ENCODE data around the gene FAM193B. TPM values are rescaled to one million over a fixed set of nuclear protein-coding genes. Genes with fewer than 3 reads are reported as not detected.
A peak's percentile ranks its signal among the peaks of the same experiment; 100 is the strongest.

The FAM193B gene
- polyA plus RNA-seq (2011; rRNA removed) (19.4 and 23.0 TPM in 2 replicates), polyA plus RNA-seq (2017; fragmentation: RNase III; extraction: RNeasy Plus Mini Kit Qiagen cat#74134 plus additional on column Dnase treatment) (24.9 to 31.9 TPM (median 28.9 TPM) in 3 replicates), polyA minus RNA-seq (2011; rRNA and poly(A)+ RNA removed) (10.5 and 18.4 TPM in 2 replicates)
- 29.5 and 29.6 TPM in 2 replicates for polyA plus RNA-seq (2012; cell fraction: cytosol; rRNA removed)
- 184 and 207 TPM in 2 replicates for polyA plus RNA-seq (2012; cell fraction: nucleus; rRNA removed)

DNA sequence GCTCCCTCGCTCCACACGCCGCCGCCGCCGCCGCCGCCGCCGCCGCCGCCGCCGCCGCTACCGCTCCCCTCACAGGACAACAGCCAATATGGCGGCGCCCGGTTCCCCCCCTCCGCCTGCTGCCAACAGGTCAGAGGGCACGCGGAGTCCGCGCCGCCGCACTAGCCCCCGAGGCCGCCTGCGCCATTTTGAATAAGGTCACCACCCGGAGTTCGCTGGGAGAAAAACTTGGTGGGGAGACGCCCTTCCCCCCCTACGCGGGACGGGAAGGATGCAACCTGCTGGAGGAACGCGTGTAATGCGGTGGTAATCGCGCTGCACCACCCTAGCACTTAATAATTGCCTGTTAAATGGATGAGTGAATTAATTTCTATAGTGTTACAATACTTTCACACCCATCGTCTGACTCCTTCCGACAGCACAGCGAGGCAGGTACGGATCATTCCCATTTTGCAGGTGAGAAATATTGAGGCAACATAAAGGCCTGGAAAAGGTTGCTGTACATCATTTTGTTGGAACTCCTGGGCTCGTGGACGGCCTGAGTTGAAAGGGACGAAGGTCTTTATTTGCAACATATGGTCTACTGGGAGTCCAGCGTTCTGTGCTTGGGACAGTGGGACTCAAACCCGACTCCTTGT, at the start of gene FAM193B:
TSS of gene FAM193B (minus strand) at position 90 of the 638 bp plus-strand sequence. CDS start 105 bp downstream, outside the sequence.
- ChIA-PET CTCF (interaction anchor here (1.0 to 2.6 kb wide), 2 partner anchors 53 kb away, joined by 3 to 6 read pairs; no protein-coding TSS in a partner anchor), POLR2A (no interaction called here)
- Histone ChIP-seq H3K27ac (peak within 1 kb of the TSS; percentile 89 to 96), H3K4me2 (peak within 1 kb of the TSS; percentile 94), H3K4me1 (peaks cover 14% of the 10 kb centered on the region), H3K9me3 (no peaks in the 10 kb centered on the region), H3K4me3 (peak within 1 kb of the TSS; percentile 96)
- ATAC-seq (peak; percentile 90 to 91), DNase-seq (ENCODE audit: low read depth in 1 of 2, low spot score in 1 of 2) (peak; percentile 92 to 99), FAIRE-seq (no peak)
- 15% methylated on average over 19 of the region's 49 CpGs for WGBS (ENCODE audit: missing lambda C conversion rate)
- TF ChIP-seq, protein P1, sequence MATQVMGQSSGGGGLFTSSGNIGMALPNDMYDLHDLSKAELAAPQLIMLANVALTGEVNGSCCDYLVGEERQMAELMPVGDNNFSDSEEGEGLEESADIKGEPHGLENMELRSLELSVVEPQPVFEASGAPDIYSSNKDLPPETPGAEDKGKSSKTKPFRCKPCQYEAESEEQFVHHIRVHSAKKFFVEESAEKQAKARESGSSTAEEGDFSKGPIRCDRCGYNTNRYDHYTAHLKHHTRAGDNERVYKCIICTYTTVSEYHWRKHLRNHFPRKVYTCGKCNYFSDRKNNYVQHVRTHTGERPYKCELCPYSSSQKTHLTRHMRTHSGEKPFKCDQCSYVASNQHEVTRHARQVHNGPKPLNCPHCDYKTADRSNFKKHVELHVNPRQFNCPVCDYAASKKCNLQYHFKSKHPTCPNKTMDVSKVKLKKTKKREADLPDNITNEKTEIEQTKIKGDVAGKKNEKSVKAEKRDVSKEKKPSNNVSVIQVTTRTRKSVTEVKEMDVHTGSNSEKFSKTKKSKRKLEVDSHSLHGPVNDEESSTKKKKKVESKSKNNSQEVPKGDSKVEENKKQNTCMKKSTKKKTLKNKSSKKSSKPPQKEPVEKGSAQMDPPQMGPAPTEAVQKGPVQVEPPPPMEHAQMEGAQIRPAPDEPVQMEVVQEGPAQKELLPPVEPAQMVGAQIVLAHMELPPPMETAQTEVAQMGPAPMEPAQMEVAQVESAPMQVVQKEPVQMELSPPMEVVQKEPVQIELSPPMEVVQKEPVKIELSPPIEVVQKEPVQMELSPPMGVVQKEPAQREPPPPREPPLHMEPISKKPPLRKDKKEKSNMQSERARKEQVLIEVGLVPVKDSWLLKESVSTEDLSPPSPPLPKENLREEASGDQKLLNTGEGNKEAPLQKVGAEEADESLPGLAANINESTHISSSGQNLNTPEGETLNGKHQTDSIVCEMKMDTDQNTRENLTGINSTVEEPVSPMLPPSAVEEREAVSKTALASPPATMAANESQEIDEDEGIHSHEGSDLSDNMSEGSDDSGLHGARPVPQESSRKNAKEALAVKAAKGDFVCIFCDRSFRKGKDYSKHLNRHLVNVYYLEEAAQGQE (IDR thresholded peaks at IDR 0.05): no peak
- TF ChIP-seq HOXB13 (CRISPR knock-in tag; IDR thresholded peaks at IDR 0.05; ENCODE audit: low read depth): no peak
- TF ChIP-seq RAD21 (conservative IDR thresholded peaks at IDR 0.05 in 1 of 2, IDR thresholded peaks at IDR 0.05 in 1 of 2): peak in 1 of 2 experiments; percentile 6; a peak in 2 of 5 replicates
- peak in 1 of 2 experiments; percentile 58; a peak in 2 of 5 replicates for TF ChIP-seq JUN (IDR thresholded peaks at IDR 0.05)
- no peak for TF ChIP-seq HOXA7 (CRISPR knock-in tag; IDR thresholded peaks at IDR 0.05)
- no peak for TF ChIP-seq CBX8 (IDR thresholded peaks at IDR 0.05)
- no peak for TF ChIP-seq EP300 (IDR thresholded peaks at IDR 0.05)
- TF ChIP-seq, protein P2, sequence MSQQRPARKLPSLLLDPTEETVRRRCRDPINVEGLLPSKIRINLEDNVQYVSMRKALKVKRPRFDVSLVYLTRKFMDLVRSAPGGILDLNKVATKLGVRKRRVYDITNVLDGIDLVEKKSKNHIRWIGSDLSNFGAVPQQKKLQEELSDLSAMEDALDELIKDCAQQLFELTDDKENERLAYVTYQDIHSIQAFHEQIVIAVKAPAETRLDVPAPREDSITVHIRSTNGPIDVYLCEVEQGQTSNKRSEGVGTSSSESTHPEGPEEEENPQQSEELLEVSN (IDR thresholded peaks at IDR 0.05; ENCODE audit: borderline replicate concordance, low read depth): no peak
- TF ChIP-seq GATA3 (IDR thresholded peaks at IDR 0.05; ENCODE audit: borderline replicate concordance): no peak
- TF ChIP-seq PHF8 (IDR thresholded peaks at IDR 0.05; ENCODE audit: borderline replicate concordance, low read depth): peak; percentile 31; the same call in 1 of the 2 replicates
- TF ChIP-seq KDM5A (IDR thresholded peaks at IDR 0.05): no peak
- TF ChIP-seq POLR2AphosphoS2 (conservative IDR thresholded peaks at IDR 0.05; ENCODE audit: low read length): no peak
- TF ChIP-seq SMC3 (IDR thresholded peaks at IDR 0.05): no peak
- TF ChIP-seq SREBF2 (IDR thresholded peaks at IDR 0.05): no peak
- TF ChIP-seq TP53 (CRISPR knock-in tag; IDR thresholded peaks at IDR 0.05): no peak
- TF ChIP-seq EHF (CRISPR knock-in tag; IDR thresholded peaks at IDR 0.05): no peak
- TF ChIP-seq CHD4 (IDR thresholded peaks at IDR 0.05; ENCODE audit: borderline replicate concordance): peak; percentile 76; the same call in 1 of the 2 replicates
- no peak for TF ChIP-seq JUNB (IDR thresholded peaks at IDR 0.05)
- no peak for TF ChIP-seq ZSCAN20 (CRISPR knock-in tag; IDR thresholded peaks at IDR 0.05)
- TF ChIP-seq, protein P3, sequence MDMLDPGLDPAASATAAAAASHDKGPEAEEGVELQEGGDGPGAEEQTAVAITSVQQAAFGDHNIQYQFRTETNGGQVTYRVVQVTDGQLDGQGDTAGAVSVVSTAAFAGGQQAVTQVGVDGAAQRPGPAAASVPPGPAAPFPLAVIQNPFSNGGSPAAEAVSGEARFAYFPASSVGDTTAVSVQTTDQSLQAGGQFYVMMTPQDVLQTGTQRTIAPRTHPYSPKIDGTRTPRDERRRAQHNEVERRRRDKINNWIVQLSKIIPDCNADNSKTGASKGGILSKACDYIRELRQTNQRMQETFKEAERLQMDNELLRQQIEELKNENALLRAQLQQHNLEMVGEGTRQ (IDR thresholded peaks at IDR 0.05): no peak
- no peak for TF ChIP-seq TFCP2L1 (CRISPR knock-in tag; IDR thresholded peaks at IDR 0.05)
- no peak for TF ChIP-seq ZC3H11A (IDR thresholded peaks at IDR 0.05)
- TF ChIP-seq MAZ (IDR thresholded peaks at IDR 0.05; ENCODE audit: borderline replicate concordance, low read depth, low read length): no peak
- no peak for TF ChIP-seq HOXB5 (CRISPR knock-in tag; IDR thresholded peaks at IDR 0.05)
- TF ChIP-seq MAFK (IDR thresholded peaks at IDR 0.05; ENCODE audit: partially characterized antibody): no peak
- no peak for TF ChIP-seq CBX2 (IDR thresholded peaks at IDR 0.05; ENCODE audit: borderline replicate concordance, low read depth)
- TF ChIP-seq NR3C1 (IDR thresholded peaks at IDR 0.05): no peak
- TF ChIP-seq, protein P4, sequence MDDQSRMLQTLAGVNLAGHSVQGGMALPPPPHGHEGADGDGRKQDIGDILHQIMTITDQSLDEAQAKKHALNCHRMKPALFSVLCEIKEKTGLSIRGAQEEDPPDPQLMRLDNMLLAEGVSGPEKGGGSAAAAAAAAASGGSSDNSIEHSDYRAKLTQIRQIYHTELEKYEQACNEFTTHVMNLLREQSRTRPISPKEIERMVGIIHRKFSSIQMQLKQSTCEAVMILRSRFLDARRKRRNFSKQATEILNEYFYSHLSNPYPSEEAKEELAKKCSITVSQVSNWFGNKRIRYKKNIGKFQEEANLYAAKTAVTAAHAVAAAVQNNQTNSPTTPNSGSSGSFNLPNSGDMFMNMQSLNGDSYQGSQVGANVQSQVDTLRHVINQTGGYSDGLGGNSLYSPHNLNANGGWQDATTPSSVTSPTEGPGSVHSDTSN (IDR thresholded peaks at IDR 0.05): no peak
- TF ChIP-seq, protein P5, sequence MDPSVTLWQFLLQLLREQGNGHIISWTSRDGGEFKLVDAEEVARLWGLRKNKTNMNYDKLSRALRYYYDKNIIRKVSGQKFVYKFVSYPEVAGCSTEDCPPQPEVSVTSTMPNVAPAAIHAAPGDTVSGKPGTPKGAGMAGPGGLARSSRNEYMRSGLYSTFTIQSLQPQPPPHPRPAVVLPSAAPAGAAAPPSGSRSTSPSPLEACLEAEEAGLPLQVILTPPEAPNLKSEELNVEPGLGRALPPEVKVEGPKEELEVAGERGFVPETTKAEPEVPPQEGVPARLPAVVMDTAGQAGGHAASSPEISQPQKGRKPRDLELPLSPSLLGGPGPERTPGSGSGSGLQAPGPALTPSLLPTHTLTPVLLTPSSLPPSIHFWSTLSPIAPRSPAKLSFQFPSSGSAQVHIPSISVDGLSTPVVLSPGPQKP (IDR thresholded peaks at IDR 0.05; ENCODE audit: low read depth, low read length): no peak
- no peak for TF ChIP-seq HEYL (CRISPR knock-in tag; IDR thresholded peaks at IDR 0.05)
- TF ChIP-seq, protein P6, sequence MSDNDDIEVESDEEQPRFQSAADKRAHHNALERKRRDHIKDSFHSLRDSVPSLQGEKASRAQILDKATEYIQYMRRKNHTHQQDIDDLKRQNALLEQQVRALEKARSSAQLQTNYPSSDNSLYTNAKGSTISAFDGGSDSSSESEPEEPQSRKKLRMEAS (IDR thresholded peaks at IDR 0.05): peak; percentile 60
- 0 out of 2 replicates have a peak, but pooled peaks have one; percentile 30 for TF ChIP-seq MYC (IDR thresholded peaks at IDR 0.05; ENCODE audit: borderline replicate concordance, low read length)
- TF ChIP-seq POLR2A (IDR thresholded peaks at IDR 0.05; ENCODE audit: low read length): no peak; the same call in 1 of the 2 replicates
- peak; percentile 89 for TF ChIP-seq HDAC2 (IDR thresholded peaks at IDR 0.05)
- no peak for TF ChIP-seq BHLHE40 (IDR thresholded peaks at IDR 0.05; ENCODE audit: low read depth, low read length)
- no peak for TF ChIP-seq RCOR1 (IDR thresholded peaks at IDR 0.05; ENCODE audit: low read depth, low read length)

All from A549 (cell line).